22Rv1 (cell line): ENCODE measurements around the gene CX3CL1.

Experiments
- H3K27ac ChIP-seq: fragments of 450-650 bp; 2 replicates; pipeline ENCODE4 v1.5.1; 2017
- CTCF ChIP-seq: fragments of 450-650 bp; IDR thresholded peaks from 2 replicates; pipeline ENCODE4 v1.5.1; 2017; ENCODE audit warnings: mild to moderate bottlenecking
- ZFX ChIP-seq: fragments of 450-650 bp; IDR thresholded peaks from 2 replicates; pipeline ENCODE4 v1.6.1; 2017; ENCODE audit warnings: antibody characterized with exemption, borderline replicate concordance

The CX3CL1 gene

DNA sequence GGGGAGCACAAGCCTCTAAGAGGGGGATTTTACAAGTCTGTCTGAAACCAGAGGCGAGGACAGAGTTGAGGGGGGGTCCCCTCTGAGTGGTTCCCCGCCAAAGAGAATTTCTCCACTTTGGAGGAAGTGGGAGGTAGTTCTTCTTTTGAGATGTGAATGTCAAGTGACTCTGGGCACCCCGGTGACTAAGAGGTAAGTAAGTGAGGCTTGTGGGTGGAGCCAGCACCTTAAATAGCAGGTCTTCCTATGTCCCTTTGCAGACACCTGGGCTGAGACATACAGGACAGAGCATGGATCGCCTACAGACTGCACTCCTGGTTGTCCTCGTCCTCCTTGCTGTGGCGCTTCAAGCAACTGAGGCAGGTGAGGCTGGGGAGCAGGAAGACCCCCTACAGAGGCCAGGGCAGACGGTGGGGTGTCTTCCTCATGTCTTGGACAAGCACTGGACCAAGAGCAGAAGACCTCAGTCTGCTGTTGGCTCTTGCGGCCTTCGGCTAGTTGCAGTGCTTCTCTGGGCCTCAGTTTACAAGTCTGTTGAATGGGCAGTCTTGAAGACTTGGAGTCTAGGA, 13.7 kb upstream of the CX3CL1 start, which contains the start of gene CCL22:
Gene CCL22, plus strand, starts transcription at position 257 of the 569 bp plus-strand sequence. Its CDS starts 34 bp downstream, at position 291.
- no peak for TF ChIP-seq ZFX
- TF ChIP-seq CTCF: no peak
- no peak within 1 kb of the TSS for H3K27ac ChIP-seq

GRCh38 chr16:57360321-57360935, 11.9 kb upstream of the CX3CL1 start:
- H3K27ac ChIP-seq: no peak overlapping the region
- no peak for TF ChIP-seq ZFX
- no peak for TF ChIP-seq CTCF

DNA sequence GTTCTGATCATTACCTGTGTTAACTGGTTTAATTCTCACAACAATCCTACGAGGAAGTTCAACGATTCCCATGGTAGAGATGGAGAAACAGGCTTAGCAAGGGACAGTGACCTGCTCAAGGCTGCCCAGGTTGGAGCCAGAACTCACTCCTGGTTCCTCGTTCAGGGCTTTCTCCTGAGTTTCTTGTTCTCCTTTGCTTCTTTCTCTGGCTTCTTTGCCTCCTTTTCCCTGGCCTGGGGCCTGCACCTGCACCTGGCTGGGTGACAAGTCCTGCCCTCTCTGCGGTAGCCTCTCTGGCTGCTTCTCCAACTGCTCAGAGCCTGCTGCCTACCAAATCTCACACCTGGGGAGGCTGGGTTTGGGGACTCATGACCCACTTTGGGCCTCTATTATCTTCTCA, 10.9 kb upstream of the CX3CL1 start:
- H3K27ac ChIP-seq: peak overlapping the region; percentile 56
- TF ChIP-seq ZFX: no peak
- TF ChIP-seq CTCF: no peak

- H3K27ac ChIP-seq: no peak overlapping the region
- TF ChIP-seq CTCF (no peak), ZFX (no peak)
These were observed 8.1 kb upstream of the CX3CL1 start for GRCh38 chr16:57364143-57364542.

- peak overlapping the region; percentile 24; the same call in 1 of the 2 replicates for H3K27ac ChIP-seq
- TF ChIP-seq ZFX: no peak
- TF ChIP-seq CTCF: no peak
These were observed 5.7 kb upstream of the CX3CL1 start for GRCh38 chr16:57366544-57367040.

- TF ChIP-seq CTCF (no peak), ZFX (no peak)
- H3K27ac ChIP-seq: peak overlapping the region; percentile 24; the same call in 1 of the 2 replicates
These were observed 5.1 kb upstream of the CX3CL1 start for GRCh38 chr16:57367116-57367752.
